Mucosa of descending colon (tissue), 3 donors: Measurements from ENCODE around the gene PEX10. TPM values are rescaled to one million over a fixed set of nuclear protein-coding genes. Genes with fewer than 3 reads are reported as not detected.

Experiments used
- ATAC-seq: fragments of 200-7000 bp; cut with Tn5 transposase; one replicate; pipeline ENCODE4 v1.9.1; 2020; ENCODE audit warnings: mild to moderate bottlenecking, moderate library complexity
- DNase-seq, 3 donors: peaks; one replicate each; pipeline ENCODE4 v3.0.0-alpha.2; 2020
- H3K36me3 ChIP-seq: fragments of 200-600 bp; one replicate; pipeline ENCODE4 v1.8.0; 2021; ENCODE audit warnings: low read depth, mild to moderate bottlenecking
- H3K4me1 ChIP-seq: fragments of 200-600 bp; one replicate; pipeline ENCODE4 v1.8.0; 2021; ENCODE audit warnings: low read depth, mild to moderate bottlenecking
- H3K4me3 ChIP-seq: fragments of 200-600 bp; one replicate; pipeline ENCODE4 v1.8.0; 2021; ENCODE audit warnings: mild to moderate bottlenecking
- H3K9me3 ChIP-seq: fragments of 200-600 bp; one replicate; pipeline ENCODE4 v1.8.0; 2021; ENCODE audit warnings: mild to moderate bottlenecking
- intact Hi-C, 2 donors: fragments of 100-400 bp; cut with DNase I in 1 of 2; cut with micrococcal nuclease in 1 of 2; formaldehyde crosslinking; loops; one replicate each; pipeline versions ENCODE4 v1.11.0 to v1.11.1; 2022; cut with DNase I, micrococcal nuclease
- total RNA-seq, 3 donors: library from RNA; stranded (reverse); fragmentation: NEBNext Ultra II Directional in 2 of 3; extraction: Animal tissue kit (Norgen Biotek cat#: 25700) in 2 of 3; gene quantifications; one replicate each; pipeline versions ENCODE4 v1.2.1 to v1.2.4, GENCODE V29; 2021 to 2023
- TF ChIP-seq, protein P1 (sequence below): fragments of 200-600 bp; IDR thresholded peaks from one replicate; pipeline ENCODE4 v1.8.0; 2022; ENCODE audit warnings: antibody characterized with exemption, mild to moderate bottlenecking
- donor health status: DM: no; HTN: no; CAD: no; lungs with moderate emphysema.
- donor health status: DM: no; HTN: no; CAD: no.
- donor health status: DM: no; HTN: yes; CAD: no.

PEX10 gene
- total RNA-seq, 3 donors from 2014 or later, result 13.4 to 20.4 (median 18.4) TPM

DNA sequence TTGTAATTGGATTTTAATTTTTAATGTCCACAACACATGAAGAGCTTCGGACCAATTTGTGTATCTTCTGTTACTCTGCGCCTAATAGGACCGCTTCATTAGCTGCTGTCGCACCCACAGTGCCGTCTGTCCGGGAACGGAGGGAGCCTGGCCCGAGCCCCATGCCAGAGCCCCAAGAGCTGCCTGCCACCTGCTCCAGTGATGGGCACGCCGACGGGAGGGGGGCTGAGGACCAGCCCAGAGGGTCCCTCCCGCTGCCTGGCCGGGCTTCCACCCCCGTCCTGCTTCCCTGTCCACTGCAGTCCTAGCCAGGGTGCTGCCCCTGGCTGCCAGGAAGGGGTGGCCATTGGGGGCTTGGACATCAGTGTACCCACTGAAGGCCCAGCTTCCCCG is 33.5 kb upstream of the PEX10 start:
- ATAC-seq (no peak), DNase-seq (no peak)
- no peaks in the 10 kb centered on the region for H3K9me3 ChIP-seq
- intact Hi-C loops, result no loop called here
- TF ChIP-seq, protein P1, sequence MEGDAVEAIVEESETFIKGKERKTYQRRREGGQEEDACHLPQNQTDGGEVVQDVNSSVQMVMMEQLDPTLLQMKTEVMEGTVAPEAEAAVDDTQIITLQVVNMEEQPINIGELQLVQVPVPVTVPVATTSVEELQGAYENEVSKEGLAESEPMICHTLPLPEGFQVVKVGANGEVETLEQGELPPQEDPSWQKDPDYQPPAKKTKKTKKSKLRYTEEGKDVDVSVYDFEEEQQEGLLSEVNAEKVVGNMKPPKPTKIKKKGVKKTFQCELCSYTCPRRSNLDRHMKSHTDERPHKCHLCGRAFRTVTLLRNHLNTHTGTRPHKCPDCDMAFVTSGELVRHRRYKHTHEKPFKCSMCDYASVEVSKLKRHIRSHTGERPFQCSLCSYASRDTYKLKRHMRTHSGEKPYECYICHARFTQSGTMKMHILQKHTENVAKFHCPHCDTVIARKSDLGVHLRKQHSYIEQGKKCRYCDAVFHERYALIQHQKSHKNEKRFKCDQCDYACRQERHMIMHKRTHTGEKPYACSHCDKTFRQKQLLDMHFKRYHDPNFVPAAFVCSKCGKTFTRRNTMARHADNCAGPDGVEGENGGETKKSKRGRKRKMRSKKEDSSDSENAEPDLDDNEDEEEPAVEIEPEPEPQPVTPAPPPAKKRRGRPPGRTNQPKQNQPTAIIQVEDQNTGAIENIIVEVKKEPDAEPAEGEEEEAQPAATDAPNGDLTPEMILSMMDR, result no peak
- no peaks in the 10 kb centered on the region for H3K4me1 ChIP-seq
- H3K4me3 ChIP-seq, result no peak overlapping the region
- no peaks in the 10 kb centered on the region for H3K36me3 ChIP-seq

- DNase-seq (no peak), ATAC-seq (no peak)
- Histone ChIP-seq H3K36me3 (no peaks in the 10 kb centered on the region), H3K4me1 (no peaks in the 10 kb centered on the region), H3K4me3 (no peak overlapping the region), H3K9me3 (no peaks in the 10 kb centered on the region)
- intact Hi-C loops, result no loop called here
- TF ChIP-seq, protein P1, result no peak
Measured at GRCh38 chr1:2445162-2445822, 32.9 kb upstream of the PEX10 start.

- Histone ChIP-seq H3K4me3 (no peak overlapping the region), H3K36me3 (no peaks in the 10 kb centered on the region), H3K4me1 (no peaks in the 10 kb centered on the region), H3K9me3 (no peaks in the 10 kb centered on the region)
- TF ChIP-seq, protein P1, result no peak
- DNase-seq (no peak), ATAC-seq (no peak)
- intact Hi-C loops, result no loop called here
Measured at GRCh38 chr1:2444138-2444591, 31.8 kb upstream of the PEX10 start.

DNA sequence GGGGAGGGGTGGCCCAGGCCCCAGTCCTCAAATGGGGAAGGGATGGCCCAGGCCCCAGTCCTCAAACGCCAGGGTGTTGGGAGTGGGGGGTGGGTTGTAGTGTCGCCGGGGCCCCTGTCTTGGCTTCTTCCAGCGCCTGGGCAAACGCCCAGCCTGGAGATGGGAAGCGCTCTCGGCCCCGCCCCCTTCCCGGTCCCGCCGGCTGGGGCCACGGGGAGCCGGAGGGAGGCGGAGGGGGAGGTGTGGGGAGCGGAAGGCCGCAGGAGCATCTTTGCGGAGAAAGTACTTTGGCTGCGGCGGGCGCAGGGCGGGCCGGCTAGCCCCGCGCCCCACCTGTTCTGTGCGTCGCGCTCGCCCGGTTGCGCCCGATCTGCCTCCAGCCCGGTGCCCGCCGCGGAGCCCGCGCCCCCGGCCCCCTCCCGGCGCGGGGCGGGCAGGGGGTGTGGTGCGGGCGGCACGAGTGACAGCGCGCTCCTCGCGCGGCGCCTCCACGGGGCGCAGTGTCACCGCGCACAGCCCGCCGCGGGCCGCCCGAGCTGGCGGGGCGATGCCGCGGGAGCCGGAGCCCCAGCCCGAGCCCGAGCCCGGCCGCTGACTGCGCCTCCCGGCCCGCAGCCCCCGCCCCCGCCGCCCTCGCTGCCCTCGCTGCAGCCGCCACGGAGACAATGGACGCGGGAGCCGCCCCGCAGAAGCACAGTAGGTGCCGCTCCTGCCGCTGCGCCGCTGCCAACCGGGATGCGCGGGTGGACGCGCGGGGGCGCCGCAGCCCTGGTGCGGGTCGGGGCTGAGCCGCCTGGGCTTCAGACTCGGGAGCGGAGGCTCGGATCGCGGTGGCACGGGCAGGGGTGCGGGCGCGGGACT is 31.1 kb upstream of the PEX10 start:
- H3K4me3 ChIP-seq, result no peak overlapping the region
- ATAC-seq (no peak), DNase-seq (no peak)
- H3K4me1 ChIP-seq, result no peaks in the 10 kb centered on the region
- TF ChIP-seq, protein P1, result no peak
- no peaks in the 10 kb centered on the region for H3K9me3 ChIP-seq
- intact Hi-C loops, result no loop called here
- no peaks in the 10 kb centered on the region for H3K36me3 ChIP-seq

DNA sequence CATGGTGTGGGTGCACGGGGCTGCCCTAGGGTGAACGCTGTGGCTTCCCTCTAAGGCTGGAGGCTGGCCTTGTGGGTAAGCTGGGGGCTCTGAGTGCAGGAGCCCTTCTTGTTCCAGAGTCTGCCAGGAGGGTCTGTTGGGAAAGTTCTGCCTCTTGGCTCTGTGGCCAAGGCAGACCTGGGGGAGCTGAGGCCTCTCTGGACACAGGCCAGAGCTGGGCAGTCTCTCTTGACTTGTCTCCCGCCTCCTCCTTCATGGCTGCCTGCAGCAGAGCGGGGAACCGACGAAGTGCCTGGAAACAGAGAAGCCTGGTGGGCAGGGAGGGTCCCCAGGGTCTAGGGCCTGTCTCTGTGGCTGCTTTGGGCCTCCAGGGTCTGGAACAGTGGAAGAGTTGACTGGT is 30.3 kb upstream of the PEX10 start:
- DNase-seq (no peak), ATAC-seq (no peak)
- H3K36me3 ChIP-seq, result no peaks in the 10 kb centered on the region
- TF ChIP-seq, protein P1, result no peak
- H3K4me3 ChIP-seq, result no peak overlapping the region
- no peaks in the 10 kb centered on the region for H3K9me3 ChIP-seq
- intact Hi-C loops, result no loop called here
- no peaks in the 10 kb centered on the region for H3K4me1 ChIP-seq
